OCI-LY3 (cell line): Measurements from ENCODE around the gene HCFC1.

Source experiments
- EZH2phosphoT487 ChIP-seq: fragments of 200-600 bp; shearing (Covaris generic); IDR thresholded peaks from 2 replicates; pipeline ENCODE4 v1.6.1; 2018; ENCODE audit warnings: antibody characterized with exemption, mixed run types, low read depth
- TF ChIP-seq, protein P1 (sequence below): fragments of 200-600, 300-600 bp; sonication (generic); IDR thresholded peaks from 2 replicates; pipeline ENCODE4 v1.5.1; 2014; ENCODE audit warnings: antibody characterized with exemption, low read length, low read depth

DNA sequence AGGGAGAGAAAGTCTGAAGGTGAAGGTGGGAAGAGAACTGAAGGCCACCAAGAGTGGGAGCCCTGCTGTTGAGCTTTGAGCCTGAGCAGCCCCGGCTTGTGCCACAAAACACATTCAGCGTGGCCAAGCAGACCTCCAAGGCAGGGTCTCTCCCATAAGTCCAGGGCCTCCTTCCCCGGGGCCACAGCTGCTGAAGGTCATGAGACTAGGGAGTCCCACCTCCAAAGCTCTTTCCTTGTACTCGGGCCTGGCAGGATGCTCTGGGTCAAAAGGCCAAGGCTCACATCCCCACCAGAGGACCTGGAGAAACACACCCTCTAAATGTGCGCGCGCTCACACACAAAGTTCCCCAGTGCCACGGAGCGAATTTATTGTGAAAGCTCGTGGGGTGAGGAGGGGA lies 42.0 kb downstream of the HCFC1 start:
- TF ChIP-seq, protein P1, sequence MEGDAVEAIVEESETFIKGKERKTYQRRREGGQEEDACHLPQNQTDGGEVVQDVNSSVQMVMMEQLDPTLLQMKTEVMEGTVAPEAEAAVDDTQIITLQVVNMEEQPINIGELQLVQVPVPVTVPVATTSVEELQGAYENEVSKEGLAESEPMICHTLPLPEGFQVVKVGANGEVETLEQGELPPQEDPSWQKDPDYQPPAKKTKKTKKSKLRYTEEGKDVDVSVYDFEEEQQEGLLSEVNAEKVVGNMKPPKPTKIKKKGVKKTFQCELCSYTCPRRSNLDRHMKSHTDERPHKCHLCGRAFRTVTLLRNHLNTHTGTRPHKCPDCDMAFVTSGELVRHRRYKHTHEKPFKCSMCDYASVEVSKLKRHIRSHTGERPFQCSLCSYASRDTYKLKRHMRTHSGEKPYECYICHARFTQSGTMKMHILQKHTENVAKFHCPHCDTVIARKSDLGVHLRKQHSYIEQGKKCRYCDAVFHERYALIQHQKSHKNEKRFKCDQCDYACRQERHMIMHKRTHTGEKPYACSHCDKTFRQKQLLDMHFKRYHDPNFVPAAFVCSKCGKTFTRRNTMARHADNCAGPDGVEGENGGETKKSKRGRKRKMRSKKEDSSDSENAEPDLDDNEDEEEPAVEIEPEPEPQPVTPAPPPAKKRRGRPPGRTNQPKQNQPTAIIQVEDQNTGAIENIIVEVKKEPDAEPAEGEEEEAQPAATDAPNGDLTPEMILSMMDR = no peak
- no peak for TF ChIP-seq EZH2phosphoT487
